RWPE2 (cell line): ENCODE data around the gene FANCD2OS.

ENCODE experiments used
- ATAC-seq: fragments of 200-7000 bp; cut with Tn5 transposase; 3 replicates; pipeline ENCODE4 v1.9.1; 2021; ENCODE audit warnings: low read depth
- DNase-seq: peaks from one replicate; pipeline ENCODE4 v3.0.0-alpha.2; 2020; ENCODE audit warnings: low spot score
- H3K27ac ChIP-seq: fragments of 450-650 bp; 2 replicates; pipeline ENCODE4 v1.5.1; 2017; ENCODE audit warnings: mild to moderate bottlenecking; ENCODE audit not compliant: poor library complexity, severe bottlenecking
- H3K27me3 ChIP-seq: fragments of 250-450 bp; sonication (Bioruptor Pico); 2 replicates; pipeline ENCODE4 v1.5.1; 2021; ENCODE audit warnings: mild to moderate bottlenecking, moderate library complexity; ENCODE audit not compliant: insufficient read depth, poor library complexity, severe bottlenecking
- H3K36me3 ChIP-seq: fragments of 250-450 bp; sonication (Bioruptor Pico); 2 replicates; pipeline ENCODE4 v1.5.1; 2020; ENCODE audit warnings: low read depth, mild to moderate bottlenecking, moderate library complexity
- H3K4me1 ChIP-seq: fragments of 250-450 bp; sonication (Bioruptor Pico); 2 replicates; pipeline ENCODE4 v1.5.1; 2021; ENCODE audit warnings: mild to moderate bottlenecking, moderate library complexity; ENCODE audit not compliant: insufficient read depth, poor library complexity, severe bottlenecking
- H3K4me3 ChIP-seq: fragments of 250-450 bp; sonication (Bioruptor Pico); 2 replicates; pipeline ENCODE4 v1.5.1; 2021; ENCODE audit warnings: mild to moderate bottlenecking, moderate library complexity; ENCODE audit not compliant: severe bottlenecking
- H3K9me3 ChIP-seq: fragments of 250-450 bp; sonication (Bioruptor Pico); 2 replicates; pipeline ENCODE4 v1.5.1; 2021; ENCODE audit warnings: mild to moderate bottlenecking, moderate library complexity; ENCODE audit not compliant: severe bottlenecking
- TF ChIP-seq, protein P1 (sequence below): fragments of 450-650 bp; IDR thresholded peaks from one replicate; pipeline ENCODE4 v1.5.1; 2017; ENCODE audit warnings: mild to moderate bottlenecking, moderate library complexity; ENCODE audit not compliant: poor library complexity, severe bottlenecking

Gene FANCD2OS, protein sequence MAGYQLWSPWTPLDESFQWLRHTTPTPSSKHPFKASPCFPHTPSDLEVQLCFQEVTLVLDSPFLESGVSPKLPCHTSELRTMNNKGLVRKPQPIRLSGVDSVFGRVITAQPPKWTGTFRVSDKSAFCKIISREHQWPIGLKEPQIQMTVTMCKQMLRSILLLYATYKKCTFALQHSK

DNA sequence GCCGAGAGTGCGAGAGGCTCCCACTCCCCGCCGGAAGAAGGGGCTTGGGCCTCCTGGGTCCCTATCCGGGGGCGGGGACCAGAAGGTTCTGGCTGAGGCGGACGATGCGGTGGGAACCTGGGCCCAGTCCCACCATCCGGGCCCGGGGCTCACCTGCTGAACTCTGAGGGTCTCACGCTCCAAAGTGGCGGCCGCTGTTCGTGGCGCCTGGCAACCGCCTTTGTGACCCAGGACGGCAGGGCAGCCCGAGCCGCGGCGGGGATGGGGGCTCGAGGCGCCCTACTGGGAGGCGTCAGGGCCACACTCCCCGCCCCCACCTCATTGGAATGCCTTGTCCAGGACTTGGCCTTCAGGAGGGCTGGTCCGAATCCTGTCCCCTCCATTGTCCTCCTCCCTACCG, at the start of gene FANCD2OS:
Gene FANCD2OS (minus strand): TSS at position 165 of the 400 bp plus-strand sequence. CDS start 3,481 bp downstream, outside the sequence.
- Histone ChIP-seq H3K27ac (no peak within 1 kb of the TSS), H3K9me3 (no peaks in the 10 kb centered on the region), H3K4me1 (no peaks in the 10 kb centered on the region), H3K4me3 (no peak within 1 kb of the TSS), H3K27me3 (no peaks in the 10 kb centered on the region), H3K36me3 (no peaks in the 10 kb centered on the region)
- ATAC-seq (no peak), DNase-seq (no peak)
- TF ChIP-seq, protein P1, sequence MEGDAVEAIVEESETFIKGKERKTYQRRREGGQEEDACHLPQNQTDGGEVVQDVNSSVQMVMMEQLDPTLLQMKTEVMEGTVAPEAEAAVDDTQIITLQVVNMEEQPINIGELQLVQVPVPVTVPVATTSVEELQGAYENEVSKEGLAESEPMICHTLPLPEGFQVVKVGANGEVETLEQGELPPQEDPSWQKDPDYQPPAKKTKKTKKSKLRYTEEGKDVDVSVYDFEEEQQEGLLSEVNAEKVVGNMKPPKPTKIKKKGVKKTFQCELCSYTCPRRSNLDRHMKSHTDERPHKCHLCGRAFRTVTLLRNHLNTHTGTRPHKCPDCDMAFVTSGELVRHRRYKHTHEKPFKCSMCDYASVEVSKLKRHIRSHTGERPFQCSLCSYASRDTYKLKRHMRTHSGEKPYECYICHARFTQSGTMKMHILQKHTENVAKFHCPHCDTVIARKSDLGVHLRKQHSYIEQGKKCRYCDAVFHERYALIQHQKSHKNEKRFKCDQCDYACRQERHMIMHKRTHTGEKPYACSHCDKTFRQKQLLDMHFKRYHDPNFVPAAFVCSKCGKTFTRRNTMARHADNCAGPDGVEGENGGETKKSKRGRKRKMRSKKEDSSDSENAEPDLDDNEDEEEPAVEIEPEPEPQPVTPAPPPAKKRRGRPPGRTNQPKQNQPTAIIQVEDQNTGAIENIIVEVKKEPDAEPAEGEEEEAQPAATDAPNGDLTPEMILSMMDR: no peak

DNA sequence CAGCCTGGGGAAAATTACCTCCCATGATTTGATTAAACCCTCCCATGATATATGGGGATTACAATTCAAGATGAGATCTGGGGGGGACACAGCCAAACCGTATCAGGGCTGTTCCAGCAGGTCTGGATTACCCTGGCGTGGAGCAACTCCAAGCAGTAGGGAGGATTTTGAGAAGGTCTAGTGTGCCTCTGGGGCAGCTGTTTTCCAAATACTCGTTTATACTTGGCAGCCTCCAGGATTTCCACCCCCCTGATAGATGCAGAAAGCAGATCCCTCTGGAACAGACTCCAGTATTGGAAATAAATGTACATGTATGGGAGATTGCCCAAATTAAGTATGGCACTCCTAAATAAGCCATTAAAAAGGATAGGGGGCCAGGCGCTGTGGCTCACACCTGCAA, 49.0 kb upstream of the FANCD2OS start:
- no peak overlapping the region for H3K27ac ChIP-seq
- H3K4me3 ChIP-seq: no peak overlapping the region
- H3K27me3 ChIP-seq: no peaks in the 10 kb centered on the region
- TF ChIP-seq, protein P1: no peak
- H3K36me3 ChIP-seq: peaks cover 11% of the 10 kb centered on the region; the same call in 1 of the 2 replicates
- DNase-seq (no peak), ATAC-seq (no peak)
- H3K4me1 ChIP-seq: no peaks in the 10 kb centered on the region
- no peaks in the 10 kb centered on the region for H3K9me3 ChIP-seq

DNA sequence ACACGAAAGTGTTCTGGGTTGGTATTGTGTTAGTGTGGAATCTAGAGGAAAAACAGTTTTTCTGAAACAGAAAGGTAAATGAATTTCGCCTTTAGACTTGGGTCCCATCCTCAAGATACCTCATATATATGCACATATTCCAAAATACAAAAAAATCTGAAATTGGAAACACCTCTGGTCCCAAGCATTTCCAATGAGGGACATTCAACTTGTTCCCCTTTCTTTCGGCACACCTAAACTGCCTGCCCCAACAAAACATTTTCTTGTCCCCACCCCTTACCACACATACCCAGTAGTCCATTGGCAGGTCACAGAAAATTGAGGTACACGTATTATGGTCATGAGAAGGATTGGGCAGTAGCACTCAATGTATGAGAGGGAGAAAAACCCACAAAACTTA, 47.6 kb upstream of the FANCD2OS start:
- Histone ChIP-seq H3K9me3 (no peaks in the 10 kb centered on the region), H3K4me1 (no peaks in the 10 kb centered on the region), H3K36me3 (peaks cover 25% of the 10 kb centered on the region), H3K27ac (no peak overlapping the region), H3K4me3 (no peak overlapping the region), H3K27me3 (no peaks in the 10 kb centered on the region)
- ATAC-seq: no peak
- TF ChIP-seq, protein P1: no peak
- DNase-seq: no peak

DNA sequence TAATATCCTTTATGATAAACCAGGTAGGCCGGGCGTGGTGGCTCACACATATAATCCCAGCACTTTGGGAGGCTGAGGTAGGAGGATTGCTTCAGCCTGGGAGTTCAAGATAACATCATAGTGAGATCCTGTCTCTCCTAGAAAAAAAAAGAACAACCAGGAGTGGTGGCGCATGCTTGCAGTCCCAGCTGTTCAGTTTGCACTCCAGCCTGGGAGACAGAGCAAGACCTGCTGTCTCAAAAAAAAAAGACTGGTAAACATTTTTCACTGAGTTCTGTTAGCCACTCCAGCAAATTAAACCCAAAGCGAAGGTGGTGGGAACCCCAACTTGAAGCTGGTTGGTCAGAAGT, 47.0 kb upstream of the FANCD2OS start:
- ATAC-seq: no peak
- no peak overlapping the region for H3K27ac ChIP-seq
- TF ChIP-seq, protein P1: no peak

DNA sequence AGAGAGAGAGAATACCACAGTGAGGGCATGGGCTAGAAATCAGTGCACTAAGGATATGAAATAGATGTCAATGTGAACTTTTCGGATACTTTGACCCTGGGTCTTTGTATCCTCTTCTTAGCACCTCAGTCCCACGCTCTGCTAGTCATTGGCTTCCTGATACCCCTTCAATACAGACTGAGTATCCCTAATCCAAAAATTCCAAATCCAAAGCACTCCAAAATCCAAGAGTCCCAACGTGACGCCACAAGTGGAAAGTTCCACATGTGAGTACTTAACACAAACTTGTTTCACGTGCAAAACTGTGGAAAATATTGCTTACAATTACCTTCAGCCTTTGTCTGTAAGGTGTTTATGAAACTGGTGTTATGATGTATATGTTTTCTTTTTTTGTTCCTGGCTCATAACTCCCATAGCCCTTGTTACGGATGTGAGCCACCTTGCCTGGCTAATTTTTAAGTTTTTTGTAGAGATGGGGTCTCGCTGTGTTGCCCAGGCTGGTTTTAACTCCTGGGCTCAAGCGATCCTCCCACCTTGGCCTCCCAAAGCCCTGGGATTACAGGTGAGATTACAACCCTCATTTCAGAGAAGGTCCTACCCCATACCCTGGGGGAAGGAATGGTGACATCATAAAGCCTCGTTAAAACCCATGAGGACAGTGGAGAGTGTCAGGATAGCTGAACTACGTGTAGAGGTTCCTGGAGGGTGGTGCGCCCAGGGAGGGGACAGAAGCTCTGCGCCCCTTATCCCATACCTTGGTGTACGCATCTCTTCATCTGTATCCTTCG, 46.5 kb upstream of the FANCD2OS start:
- no peak; the same call in 2 of the 3 replicates for ATAC-seq
- peaks cover 36% of the 10 kb centered on the region for H3K36me3 ChIP-seq
- H3K9me3 ChIP-seq: no peaks in the 10 kb centered on the region
- no peaks in the 10 kb centered on the region for H3K27me3 ChIP-seq
- no peak for DNase-seq
- no peak overlapping the region for H3K27ac ChIP-seq
- no peaks in the 10 kb centered on the region for H3K4me1 ChIP-seq
- no peak overlapping the region for H3K4me3 ChIP-seq
- TF ChIP-seq, protein P1: no peak

More for the DNA sequence above, 47.0 kb upstream of the FANCD2OS start:
- Histone ChIP-seq H3K36me3 (peaks cover 30% of the 10 kb centered on the region), H3K9me3 (no peaks in the 10 kb centered on the region), H3K4me3 (no peak overlapping the region), H3K4me1 (no peaks in the 10 kb centered on the region), H3K27me3 (no peaks in the 10 kb centered on the region)
- DNase-seq: no peak
